COLO829 (cell line): Measurements from ENCODE around the gene AOAH.

Experiments
- DNase-seq: peaks from one replicate; pipeline ENCODE4 v3.0.0; 2012; ENCODE audit warnings: low spot score

AOAH gene

GRCh38 chr7:36691983-36692382, 32.3 kb downstream of the AOAH start:
- no peak for DNase-seq

- no peak for DNase-seq
Observed at GRCh38 chr7:36690514-36691187, 33.6 kb downstream of the AOAH start.

- no peak for DNase-seq
Observed at GRCh38 chr7:36690041-36690440, 34.3 kb downstream of the AOAH start.

DNA sequence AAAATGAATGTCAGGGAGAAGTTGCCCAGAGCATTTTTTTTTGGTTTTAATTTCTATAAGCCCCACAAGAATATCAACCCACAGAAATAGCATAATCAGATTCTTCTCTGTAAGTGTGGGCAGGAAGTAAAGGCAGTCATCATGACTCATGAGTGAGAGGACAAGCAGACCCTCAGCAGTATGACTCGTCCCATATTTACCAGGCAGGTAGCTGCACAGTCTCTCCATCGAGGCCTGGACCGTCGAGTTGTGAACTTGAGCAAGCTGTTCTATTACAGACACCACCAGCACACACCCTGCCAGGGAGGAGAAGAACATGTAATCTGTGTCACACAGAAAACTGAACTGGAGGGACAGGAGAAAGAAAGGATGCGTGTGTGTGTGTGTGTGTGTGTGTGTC, 37.8 kb downstream of the AOAH start:
- DNase-seq = peak; percentile 33

DNA sequence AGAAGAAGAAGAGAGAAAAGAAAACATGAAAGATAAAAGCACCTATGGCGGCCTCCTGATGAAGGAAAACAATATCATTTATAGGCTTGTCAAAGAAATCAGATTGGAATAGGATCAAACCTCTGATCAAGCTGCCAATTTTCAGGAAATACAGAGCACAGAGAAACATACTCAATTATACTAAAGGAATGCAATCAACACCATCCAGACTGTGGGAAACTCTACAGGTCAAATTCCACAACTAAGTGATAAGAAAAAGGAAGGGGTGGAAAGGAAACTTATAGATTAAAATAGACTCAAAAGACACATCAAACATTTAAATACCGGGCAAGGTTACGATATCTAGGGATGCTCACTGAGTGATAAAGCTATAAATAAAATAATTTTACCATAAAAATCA, 39.3 kb downstream of the AOAH start:
- no peak for DNase-seq

DNA sequence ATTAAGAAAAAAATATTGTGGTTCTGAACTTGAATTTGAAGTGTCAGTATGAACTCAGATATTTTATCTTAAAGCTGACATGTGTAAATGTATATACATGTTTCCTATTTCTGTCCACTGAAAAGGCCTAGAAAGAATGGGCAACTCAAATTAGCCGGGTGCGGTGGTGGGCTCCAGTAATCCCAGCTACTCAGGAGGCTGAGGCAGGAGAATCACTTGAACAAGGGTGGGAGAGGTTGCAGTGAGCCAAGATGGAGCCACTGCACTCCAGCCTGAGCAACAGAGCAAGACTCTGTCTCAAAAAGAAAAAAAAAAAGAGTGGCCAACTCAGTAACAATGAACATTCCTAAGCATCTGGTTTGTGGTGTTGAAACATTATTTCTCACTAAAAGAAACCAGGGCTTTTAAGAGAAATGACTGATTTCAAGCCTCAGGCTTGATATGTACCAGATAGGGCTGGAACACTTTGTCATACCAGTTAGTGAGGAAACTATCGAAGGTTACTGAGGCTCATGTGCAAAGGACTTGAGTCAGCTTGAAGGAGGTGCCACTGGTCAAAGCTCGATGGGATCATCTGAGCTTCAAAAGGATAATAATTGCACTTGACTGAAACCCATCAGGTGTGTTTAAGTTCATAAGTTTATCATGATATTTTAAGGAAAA, 40.5 kb downstream of the AOAH start:
- DNase-seq = no peak

- DNase-seq = no peak
Observed at GRCh38 chr7:36683111-36683510, 41.2 kb downstream of the AOAH start.

- no peak for DNase-seq
Observed at GRCh38 chr7:36682102-36682501, 42.2 kb downstream of the AOAH start.

GRCh38 chr7:36677769-36678437, 46.4 kb downstream of the AOAH start:
- DNase-seq = no peak

- DNase-seq = no peak
Observed at GRCh38 chr7:36673703-36674102, 50.6 kb downstream of the AOAH start.

DNA sequence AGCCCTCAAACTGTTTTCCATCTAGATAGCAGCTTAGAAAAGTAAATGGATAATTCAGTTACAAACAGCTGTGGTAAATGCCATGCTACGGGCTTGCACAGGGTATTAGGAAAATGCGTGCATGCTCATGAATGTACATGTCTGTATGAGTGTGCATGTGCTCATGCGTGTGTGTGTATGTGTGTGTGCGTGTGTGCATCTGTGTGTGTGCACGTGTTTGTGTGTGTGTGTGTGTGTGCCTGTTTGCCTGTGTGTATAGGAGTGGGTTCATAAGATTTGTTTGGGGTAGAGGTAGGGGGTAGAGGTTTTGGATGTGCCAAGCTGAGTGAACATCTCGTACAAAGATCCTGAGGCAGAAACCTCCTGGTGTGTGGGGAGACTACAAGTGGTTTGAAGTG, 52.9 kb downstream of the AOAH start:
- DNase-seq = no peak

DNA sequence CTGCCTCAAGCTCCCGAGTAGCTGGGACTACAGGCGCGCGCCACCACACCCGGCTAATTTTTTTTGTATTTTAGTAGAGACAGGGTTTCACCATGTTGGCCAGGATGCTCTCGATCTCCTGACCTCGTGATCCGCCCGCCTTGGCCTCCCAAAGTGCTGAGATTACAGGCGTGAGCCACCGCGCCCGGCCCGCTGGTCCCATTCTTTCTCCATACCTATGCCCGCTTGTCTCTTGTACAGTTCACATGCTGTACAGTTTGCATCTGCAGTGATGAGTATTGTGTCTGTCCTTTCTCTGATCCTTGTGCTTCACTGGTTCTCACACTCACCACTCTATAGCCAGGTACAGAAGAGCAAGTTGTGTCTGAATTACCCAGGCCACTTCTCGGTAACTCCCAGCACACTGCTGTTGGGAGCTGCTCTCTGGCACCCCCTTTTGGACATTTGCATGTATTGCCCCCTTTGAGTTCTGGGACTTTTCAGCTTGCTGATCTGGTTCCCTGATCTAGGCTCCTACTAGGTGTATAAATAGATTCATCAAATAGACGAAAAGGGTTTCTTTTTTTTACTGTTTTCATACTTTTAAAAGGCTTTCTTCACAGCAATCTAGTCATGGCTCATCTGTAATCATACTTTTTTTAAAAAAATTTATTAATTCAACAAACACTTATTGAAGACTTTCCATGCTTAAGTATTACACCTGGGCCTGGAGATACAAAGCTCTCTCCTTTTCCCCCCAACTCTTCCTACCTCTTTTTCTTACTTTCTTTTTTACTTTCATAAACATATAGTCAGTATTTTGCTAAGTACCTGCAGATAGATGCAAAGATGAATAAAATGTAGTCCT, 53.5 kb downstream of the AOAH start:
- DNase-seq = peak; percentile 41

- no peak for DNase-seq
Observed at GRCh38 chr7:36668750-36669149, 55.5 kb downstream of the AOAH start.

- DNase-seq = no peak
Observed at GRCh38 chr7:36668080-36668479, 56.2 kb downstream of the AOAH start.

GRCh38 chr7:36667007-36667745, 57.1 kb downstream of the AOAH start:
- peak; percentile 23 for DNase-seq

GRCh38 chr7:36663481-36663880, 60.8 kb downstream of the AOAH start:
- no peak for DNase-seq

DNA sequence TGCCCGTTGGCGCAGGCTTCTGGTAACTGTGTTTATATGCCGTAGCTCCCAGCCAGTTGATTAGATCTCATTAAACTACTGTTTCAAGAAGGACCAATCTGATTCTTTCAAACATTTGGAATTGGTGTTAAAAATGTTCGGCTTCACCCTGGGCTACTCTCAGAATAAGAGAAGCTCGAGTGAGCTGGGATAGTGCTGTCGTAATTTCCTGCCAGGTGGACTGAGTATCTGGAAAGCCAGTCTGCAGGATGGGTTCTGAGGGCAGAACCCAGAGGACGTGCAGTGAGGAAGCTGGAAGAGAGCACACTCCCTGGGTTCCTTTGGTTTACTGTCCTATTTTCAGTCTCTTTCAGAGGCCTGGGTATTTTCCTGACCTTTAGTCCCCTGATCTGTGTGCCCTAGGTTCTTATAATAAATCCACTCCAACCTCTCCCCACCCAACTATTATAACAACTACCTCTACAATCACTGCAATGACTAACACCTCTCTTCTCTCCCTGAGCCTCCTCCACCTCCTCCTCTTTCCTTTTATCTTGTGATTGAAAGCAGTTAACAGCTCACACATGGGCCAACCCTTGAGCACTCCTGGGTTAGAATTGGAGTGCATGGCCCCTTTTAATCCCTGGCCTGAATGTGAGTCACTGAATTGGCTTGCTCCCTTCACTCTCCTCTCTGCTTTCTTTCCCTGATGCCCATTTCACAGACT, 63.0 kb downstream of the AOAH start:
- no peak for DNase-seq

- DNase-seq = no peak
Observed at GRCh38 chr7:36659638-36660341, 64.5 kb downstream of the AOAH start.

- DNase-seq = no peak
Observed at GRCh38 chr7:36659172-36659516, 65.2 kb downstream of the AOAH start.

- DNase-seq = no peak
Observed at GRCh38 chr7:36658335-36659171, 65.7 kb downstream of the AOAH start.
